Stimulated activated effector memory CD8-positive, alpha-beta T cell treated with anti-CD3 and anti-CD28 coated beads, Interleukin-12 subunit alpha, Interleukin-12 subunit beta, amount 100 ng/mL, for 72 hours (primary cell): ENCODE results near the gene EFTUD2.

ENCODE experiments used
- ATAC-seq: fragments of 150-1000 bp; cut with Tn5 transposase; 2 replicates; pipeline ENCODE4 v1.10.0; 2021
- DNase-seq, 2 donors: peaks; one replicate each; pipeline ENCODE4 v3.0.0; 2021 to 2022; ENCODE audit warnings: low spot score in 2 of 2
- H3K27ac Mint-ChIP-seq: one replicate; pipeline ENCODE4 v1.8.0; 2022; ENCODE audit warnings: mild to moderate bottlenecking, mixed read lengths
- H3K36me3 Mint-ChIP-seq: one replicate; pipeline ENCODE4 v1.8.0; 2022; ENCODE audit warnings: mild to moderate bottlenecking, mixed read lengths
- H3K4me1 Mint-ChIP-seq: one replicate; pipeline ENCODE4 v1.8.0; 2022; ENCODE audit warnings: mixed read lengths
- H3K4me3 Mint-ChIP-seq: one replicate; pipeline ENCODE4 v1.8.0; 2022; ENCODE audit warnings: mild to moderate bottlenecking, mixed read lengths
- H3K9me3 Mint-ChIP-seq: one replicate; pipeline ENCODE4 v1.8.0; 2022; ENCODE audit warnings: mixed read lengths

The EFTUD2 gene

GRCh38 chr17:44917456-44917855, 18.2 kb upstream of the EFTUD2 start:
- no peak overlapping the region for H3K4me3 Mint-ChIP-seq
- peaks cover 7% of the 10 kb centered on the region for H3K4me1 Mint-ChIP-seq
- H3K36me3 Mint-ChIP-seq: no peaks in the 10 kb centered on the region
- ATAC-seq (no peak), DNase-seq (no peak)
- no peaks in the 10 kb centered on the region for H3K9me3 Mint-ChIP-seq
- no peak overlapping the region for H3K27ac Mint-ChIP-seq

DNA sequence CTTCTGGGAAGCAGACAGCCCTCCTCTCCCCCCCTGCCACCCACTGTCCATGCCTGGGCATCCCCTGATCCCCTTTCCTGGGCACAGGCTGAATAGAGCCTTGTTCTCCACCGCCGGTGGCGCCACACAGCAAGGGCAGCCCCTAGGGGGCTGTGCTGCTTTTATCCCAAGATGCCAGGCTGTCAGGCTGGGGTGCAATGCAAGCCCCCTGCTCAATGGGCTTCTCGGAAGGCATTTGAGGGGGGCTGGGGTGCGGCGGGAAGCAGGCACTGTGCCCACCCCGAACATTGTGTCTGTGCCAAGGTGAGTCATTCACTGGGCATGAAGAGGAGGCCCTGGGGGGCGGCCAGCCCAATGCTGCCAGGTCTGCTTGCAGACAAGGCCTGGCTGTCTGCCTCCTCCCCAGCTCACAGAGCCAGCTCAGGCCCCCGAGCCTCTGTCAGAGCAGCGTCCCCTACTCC, 17.6 kb upstream of the EFTUD2 start:
- DNase-seq (no peak), ATAC-seq (no peak)
- Mint-ChIP-seq H3K36me3 (no peaks in the 10 kb centered on the region), H3K9me3 (no peaks in the 10 kb centered on the region), H3K4me3 (no peak overlapping the region), H3K4me1 (peaks cover 7% of the 10 kb centered on the region), H3K27ac (peak overlapping the region; percentile 52)

GRCh38 chr17:44915862-44916780, 16.9 kb upstream of the EFTUD2 start:
- peak overlapping the region; percentile 52 for H3K27ac Mint-ChIP-seq
- ATAC-seq: no peak
- DNase-seq: no peak
- H3K9me3 Mint-ChIP-seq: no peaks in the 10 kb centered on the region
- H3K4me3 Mint-ChIP-seq: no peak overlapping the region
- peaks cover 12% of the 10 kb centered on the region for H3K4me1 Mint-ChIP-seq
- no peaks in the 10 kb centered on the region for H3K36me3 Mint-ChIP-seq

GRCh38 chr17:44915321-44915726, 16.1 kb upstream of the EFTUD2 start, which contains the start of gene GFAP:
Gene GFAP (minus strand): TSS chr17:44915500. CDS start chr17:44915486, 14 bp downstream.
- Mint-ChIP-seq H3K27ac (peak within 1 kb of the TSS; percentile 52), H3K36me3 (no peaks in the 10 kb centered on the region), H3K4me3 (no peak within 1 kb of the TSS), H3K4me1 (peaks cover 12% of the 10 kb centered on the region), H3K9me3 (no peaks in the 10 kb centered on the region)
- no peak for ATAC-seq
- DNase-seq: no peak

DNA sequence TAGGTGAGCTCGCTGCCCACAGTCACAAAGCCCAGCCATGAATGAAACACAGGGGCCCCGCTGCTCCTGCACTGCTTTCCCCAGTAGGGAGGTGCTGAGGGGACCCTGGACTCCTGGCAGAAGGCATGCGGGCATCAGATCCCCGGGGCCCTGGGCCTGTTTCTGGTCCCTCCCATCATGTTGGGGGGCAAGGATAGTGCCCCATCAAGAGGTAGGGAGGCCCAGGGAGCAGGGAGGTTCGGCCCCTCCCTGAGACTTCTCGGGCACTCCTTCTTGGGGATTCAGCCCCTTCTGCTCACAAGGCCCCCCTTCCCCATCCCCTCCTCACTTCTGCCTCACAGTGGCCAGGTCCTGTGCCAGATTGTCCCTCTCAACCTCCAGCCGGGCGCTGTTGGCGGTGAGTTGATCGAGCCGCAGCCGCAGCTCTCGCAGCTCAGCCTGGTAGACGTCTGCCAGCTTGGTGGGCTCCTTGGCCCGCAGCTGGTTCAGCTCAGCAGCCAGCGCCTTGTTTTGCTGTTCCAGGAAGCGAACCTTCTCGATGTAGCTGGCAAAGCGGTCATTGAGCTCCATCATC, 15.5 kb upstream of the EFTUD2 start:
- peaks cover 12% of the 10 kb centered on the region for H3K4me1 Mint-ChIP-seq
- H3K27ac Mint-ChIP-seq: no peak overlapping the region
- ATAC-seq (no peak), DNase-seq (no peak)
- H3K4me3 Mint-ChIP-seq: no peak overlapping the region
- H3K36me3 Mint-ChIP-seq: no peaks in the 10 kb centered on the region
- no peaks in the 10 kb centered on the region for H3K9me3 Mint-ChIP-seq

DNA sequence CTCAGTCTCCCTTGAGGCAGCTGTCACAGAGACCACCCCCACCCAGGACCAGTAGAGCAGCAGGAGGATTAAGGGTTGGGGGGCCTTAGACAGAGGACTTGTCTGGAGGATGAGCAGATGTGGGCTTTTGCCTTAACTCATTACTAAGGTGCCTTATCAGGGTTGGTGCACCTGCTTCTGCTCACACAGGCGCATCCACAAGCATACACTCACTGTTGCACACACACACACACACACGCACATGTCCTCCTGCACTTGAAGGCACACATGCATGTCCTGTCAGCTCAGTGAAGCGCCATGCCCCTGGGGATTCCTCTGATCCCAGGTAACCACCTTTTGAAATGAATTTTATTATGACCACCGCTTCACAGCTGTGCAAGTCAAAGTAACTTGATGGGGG, 14.9 kb upstream of the EFTUD2 start:
- no peak for DNase-seq
- Mint-ChIP-seq H3K4me1 (peaks cover 12% of the 10 kb centered on the region), H3K36me3 (no peaks in the 10 kb centered on the region), H3K27ac (no peak overlapping the region), H3K4me3 (no peak overlapping the region), H3K9me3 (no peaks in the 10 kb centered on the region)
- no peak for ATAC-seq

DNA sequence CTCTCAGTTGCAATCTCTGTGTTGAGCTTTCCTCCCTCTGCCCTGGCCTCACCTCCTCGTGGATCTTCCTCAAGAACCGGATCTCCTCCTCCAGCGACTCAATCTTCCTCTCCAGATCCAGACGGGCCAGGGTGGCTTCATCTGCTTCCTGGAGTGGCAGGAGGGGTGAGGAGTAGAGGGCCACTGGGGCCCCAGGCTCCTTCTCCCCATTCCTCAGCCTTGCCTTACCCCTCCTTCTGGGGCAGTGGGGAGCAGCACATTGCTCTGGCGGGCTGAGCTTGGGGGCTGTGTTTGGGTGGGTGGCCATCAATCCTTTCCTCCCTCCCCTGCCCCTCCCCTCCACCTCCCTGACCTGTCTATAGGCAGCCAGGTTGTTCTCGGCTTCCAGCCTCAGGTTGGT, 14.4 kb upstream of the EFTUD2 start:
- Mint-ChIP-seq H3K36me3 (no peaks in the 10 kb centered on the region), H3K27ac (no peak overlapping the region), H3K4me1 (peaks cover 12% of the 10 kb centered on the region), H3K4me3 (no peak overlapping the region), H3K9me3 (no peaks in the 10 kb centered on the region)
- ATAC-seq (no peak), DNase-seq (no peak)

GRCh38 chr17:44912763-44913544, 13.7 kb upstream of the EFTUD2 start:
- ATAC-seq (no peak), DNase-seq (no peak)
- peak overlapping the region; percentile 14 for H3K4me3 Mint-ChIP-seq
- no peaks in the 10 kb centered on the region for H3K9me3 Mint-ChIP-seq
- no peaks in the 10 kb centered on the region for H3K36me3 Mint-ChIP-seq
- H3K27ac Mint-ChIP-seq: no peak overlapping the region
- H3K4me1 Mint-ChIP-seq: peaks cover 12% of the 10 kb centered on the region

- Mint-ChIP-seq H3K27ac (no peak overlapping the region), H3K4me3 (peak overlapping the region; percentile 48), H3K4me1 (peaks cover 14% of the 10 kb centered on the region)
These were observed 12.1 kb upstream of the EFTUD2 start for GRCh38 chr17:44911133-44912001.

GRCh38 chr17:44910231-44911106, 11.2 kb upstream of the EFTUD2 start:
- H3K4me1 Mint-ChIP-seq: peaks cover 17% of the 10 kb centered on the region
- no peak for ATAC-seq
- no peaks in the 10 kb centered on the region for H3K36me3 Mint-ChIP-seq
- no peaks in the 10 kb centered on the region for H3K9me3 Mint-ChIP-seq
- DNase-seq: no peak
- peak overlapping the region; percentile 48 for H3K4me3 Mint-ChIP-seq
- no peak overlapping the region for H3K27ac Mint-ChIP-seq

More at GRCh38 chr17:44911133-44912001, 12.1 kb upstream of the EFTUD2 start:
- ATAC-seq (peak; percentile 84), DNase-seq (peak; percentile 42 to 72)
- no peaks in the 10 kb centered on the region for H3K36me3 Mint-ChIP-seq
- no peaks in the 10 kb centered on the region for H3K9me3 Mint-ChIP-seq

GRCh38 chr17:44909681-44910144, 10.5 kb upstream of the EFTUD2 start:
- DNase-seq (no peak), ATAC-seq (no peak)
- Mint-ChIP-seq H3K4me1 (peaks cover 17% of the 10 kb centered on the region), H3K4me3 (no peak overlapping the region), H3K27ac (no peak overlapping the region), H3K9me3 (no peaks in the 10 kb centered on the region), H3K36me3 (no peaks in the 10 kb centered on the region)

GRCh38 chr17:44908761-44909326, 9.6 kb upstream of the EFTUD2 start:
- Mint-ChIP-seq H3K4me3 (no peak overlapping the region), H3K4me1 (peaks cover 17% of the 10 kb centered on the region), H3K36me3 (no peaks in the 10 kb centered on the region), H3K9me3 (no peaks in the 10 kb centered on the region), H3K27ac (peak overlapping the region; percentile 17)
- ATAC-seq: no peak
- DNase-seq: no peak

- H3K4me1 Mint-ChIP-seq: peaks cover 10% of the 10 kb centered on the region
- no peaks in the 10 kb centered on the region for H3K36me3 Mint-ChIP-seq
- H3K27ac Mint-ChIP-seq: no peak overlapping the region
- no peak overlapping the region for H3K4me3 Mint-ChIP-seq
- no peak for DNase-seq
- ATAC-seq: no peak
- H3K9me3 Mint-ChIP-seq: no peaks in the 10 kb centered on the region
These were observed 8.7 kb upstream of the EFTUD2 start for GRCh38 chr17:44907729-44908470.
